Stimulated activated effector memory CD8-positive, alpha-beta T cell treated with anti-CD3 and anti-CD28 coated beads, Interleukin-12 subunit alpha, Interleukin-12 subunit beta, amount 100 ng/mL, for 72 hours (primary cell): ENCODE measurements around the gene ARHGEF11.

Source experiments
- ATAC-seq: fragments of 150-1000 bp; cut with Tn5 transposase; 2 replicates; pipeline ENCODE4 v1.10.0; 2021
- DNase-seq, 2 donors: peaks; one replicate each; pipeline ENCODE4 v3.0.0; 2021 to 2022; ENCODE audit warnings: low spot score in 2 of 2
- H3K27ac Mint-ChIP-seq: one replicate; pipeline ENCODE4 v1.8.0; 2022; ENCODE audit warnings: mild to moderate bottlenecking, mixed read lengths
- H3K36me3 Mint-ChIP-seq: one replicate; pipeline ENCODE4 v1.8.0; 2022; ENCODE audit warnings: mild to moderate bottlenecking, mixed read lengths
- H3K4me1 Mint-ChIP-seq: one replicate; pipeline ENCODE4 v1.8.0; 2022; ENCODE audit warnings: mixed read lengths
- H3K4me3 Mint-ChIP-seq: one replicate; pipeline ENCODE4 v1.8.0; 2022; ENCODE audit warnings: mild to moderate bottlenecking, mixed read lengths
- H3K9me3 Mint-ChIP-seq: one replicate; pipeline ENCODE4 v1.8.0; 2022; ENCODE audit warnings: mixed read lengths

ARHGEF11 gene

GRCh38 chr1:156887317-156887716, 158.2 kb downstream of the ARHGEF11 start:
- Mint-ChIP-seq H3K9me3 (no peaks in the 10 kb centered on the region), H3K36me3 (peaks cover 6% of the 10 kb centered on the region), H3K4me1 (peaks cover 7% of the 10 kb centered on the region), H3K27ac (no peak overlapping the region), H3K4me3 (no peak overlapping the region)
- DNase-seq (no peak), ATAC-seq (no peak)

GRCh38 chr1:156886583-156887281, 158.8 kb downstream of the ARHGEF11 start:
- ATAC-seq (no peak), DNase-seq (no peak)
- no peak overlapping the region for H3K4me3 Mint-ChIP-seq
- H3K36me3 Mint-ChIP-seq = peaks cover 6% of the 10 kb centered on the region
- H3K27ac Mint-ChIP-seq = no peak overlapping the region
- peaks cover 7% of the 10 kb centered on the region for H3K4me1 Mint-ChIP-seq
- H3K9me3 Mint-ChIP-seq = no peaks in the 10 kb centered on the region

- Mint-ChIP-seq H3K9me3 (no peaks in the 10 kb centered on the region), H3K27ac (peak overlapping the region; percentile 23)
- no peak for ATAC-seq
Measured at GRCh38 chr1:156885880-156886355, 159.6 kb downstream of the ARHGEF11 start.

GRCh38 chr1:156885314-156885713, 160.2 kb downstream of the ARHGEF11 start:
- Mint-ChIP-seq H3K9me3 (no peaks in the 10 kb centered on the region), H3K4me3 (no peak overlapping the region), H3K27ac (peak overlapping the region; percentile 23), H3K4me1 (peaks cover 5% of the 10 kb centered on the region), H3K36me3 (peaks cover 6% of the 10 kb centered on the region)
- DNase-seq = no peak
- no peak for ATAC-seq

More at GRCh38 chr1:156885880-156886355, 159.6 kb downstream of the ARHGEF11 start:
- H3K4me3 Mint-ChIP-seq = no peak overlapping the region
- DNase-seq = no peak
- peaks cover 6% of the 10 kb centered on the region for H3K36me3 Mint-ChIP-seq
- peaks cover 7% of the 10 kb centered on the region for H3K4me1 Mint-ChIP-seq
